SU-DHL-6 (cell line): ENCODE data around the gene ERC1.
"Not testable (repeated sequence)": the region's sequence is repeated elsewhere in the genome, so short reads cannot be mapped to it uniquely, and the experiment has no call there.

Experiments
- H2AFZ ChIP-seq: fragments of 200-600 bp; sonication (generic); 2 replicates; pipeline ENCODE4 v1.6.1; 2014; ENCODE audit warnings: low read depth, mild to moderate bottlenecking, moderate library complexity, mixed read lengths, antibody characterized with exemption, low read length; ENCODE audit not compliant: severe bottlenecking
- H3F3A ChIP-seq: fragments of 200-600 bp; shearing (Covaris generic); 2 replicates; pipeline ENCODE4 v1.6.0; 2016; ENCODE audit warnings: antibody characterized with exemption, mild to moderate bottlenecking; ENCODE audit not compliant: insufficient read depth
- H3K27ac ChIP-seq: fragments of 200-600 bp; sonication (generic); 2 replicates; pipeline ENCODE4 v1.5.1; 2016; ENCODE audit warnings: low read depth, mild to moderate bottlenecking, low read length, moderate library complexity, mixed read lengths
- H3K27me3 ChIP-seq: fragments of 200-600 bp; sonication (generic), shearing (Covaris generic); 2 replicates; pipeline ENCODE4 v1.6.0; 2014; ENCODE audit warnings: mild to moderate bottlenecking, low read length
- H3K36me3 ChIP-seq: fragments of 200-600 bp; sonication (generic); 2 replicates; pipeline ENCODE4 v1.6.1; 2014; ENCODE audit warnings: mild to moderate bottlenecking, low read length, mixed read lengths
- H3K4me2 ChIP-seq: fragments of 300-600, 200-600 bp; shearing (Covaris generic), sonication (generic); 2 replicates; pipeline ENCODE4 v1.6.0; 2014; ENCODE audit warnings: low read length, low read depth, mild to moderate bottlenecking; ENCODE audit not compliant: poor library complexity, severe bottlenecking
- H3K4me3 ChIP-seq: fragments of 200-600 bp; sonication (generic); 2 replicates; pipeline ENCODE4 v1.5.1; 2014; ENCODE audit warnings: antibody characterized with exemption, low read length, mild to moderate bottlenecking, mixed read lengths; ENCODE audit not compliant: insufficient read depth, poor library complexity, severe bottlenecking
- H3K79me2 ChIP-seq: fragments of 200-600 bp; sonication (generic); 2 replicates; pipeline ENCODE4 v1.6.1; 2014; ENCODE audit warnings: mild to moderate bottlenecking, low read length, moderate library complexity; ENCODE audit not compliant: insufficient read depth
- H3K9ac ChIP-seq: fragments of 200-600 bp; sonication (generic); 2 replicates; pipeline ENCODE4 v1.7.0; 2014; ENCODE audit warnings: mild to moderate bottlenecking, low read length
- H3K9me2 ChIP-seq: fragments of 200-600 bp; sonication (generic); replicated peaks from 2 replicates; pipeline ENCODE4 v1.6.1; 2014; ENCODE audit warnings: low read length; ENCODE audit not compliant: insufficient read depth
- H3K9me3 ChIP-seq: fragments of 200-600 bp; sonication (generic); 2 replicates; pipeline ENCODE4 v1.6.1; 2014; ENCODE audit warnings: low read length, mixed read lengths; ENCODE audit not compliant: insufficient read depth
- H4K20me1 ChIP-seq: fragments of 200-600 bp; sonication (generic); 2 replicates; pipeline ENCODE4 v1.6.1; 2014; ENCODE audit warnings: low read depth, mild to moderate bottlenecking, antibody characterized with exemption, low read length, moderate library complexity, mixed read lengths
- CTCF ChIP-seq: fragments of 200-600 bp; sonication (generic); IDR thresholded peaks from one replicate; pipeline ENCODE4 v1.5.1; 2017; ENCODE audit warnings: antibody characterized with exemption, mild to moderate bottlenecking, low read length, moderate library complexity; ENCODE audit not compliant: insufficient read depth, poor library complexity, severe bottlenecking
- EZH2phosphoT487 ChIP-seq: fragments of 200-600 bp; sonication (generic), shearing (Covaris generic); conservative IDR thresholded peaks from 2 replicates; pipeline ENCODE4 v1.6.1; 2018; ENCODE audit warnings: mild to moderate bottlenecking, antibody characterized with exemption, low read length, moderate library complexity, mixed read lengths

ERC1 gene

GRCh38 chr12:997505-997904 lies 6.5 kb downstream of the ERC1 start:
- no peak for TF ChIP-seq CTCF
- TF ChIP-seq EZH2phosphoT487, result no peak
- Histone ChIP-seq H3K4me2 (no peak overlapping the region), H3K27ac (no peak overlapping the region), H3K9ac (no peak overlapping the region), H3K4me3 (no peak overlapping the region), H3F3A (0 out of 2 replicates have a peak, but pooled peaks cover 3% of the 10 kb centered on the region), H3K27me3 (no peaks in the 10 kb centered on the region), H3K9me3 (no peaks in the 10 kb centered on the region), H3K9me2 (no peaks in the 10 kb centered on the region), H3K79me2 (0 out of 2 replicates have a peak, but pooled peaks cover 9% of the 10 kb centered on the region), H3K36me3 (no peaks in the 10 kb centered on the region), H4K20me1 (peaks cover 11% of the 10 kb centered on the region; the same call in 1 of the 2 replicates), H2AFZ (no peak overlapping the region)

DNA sequence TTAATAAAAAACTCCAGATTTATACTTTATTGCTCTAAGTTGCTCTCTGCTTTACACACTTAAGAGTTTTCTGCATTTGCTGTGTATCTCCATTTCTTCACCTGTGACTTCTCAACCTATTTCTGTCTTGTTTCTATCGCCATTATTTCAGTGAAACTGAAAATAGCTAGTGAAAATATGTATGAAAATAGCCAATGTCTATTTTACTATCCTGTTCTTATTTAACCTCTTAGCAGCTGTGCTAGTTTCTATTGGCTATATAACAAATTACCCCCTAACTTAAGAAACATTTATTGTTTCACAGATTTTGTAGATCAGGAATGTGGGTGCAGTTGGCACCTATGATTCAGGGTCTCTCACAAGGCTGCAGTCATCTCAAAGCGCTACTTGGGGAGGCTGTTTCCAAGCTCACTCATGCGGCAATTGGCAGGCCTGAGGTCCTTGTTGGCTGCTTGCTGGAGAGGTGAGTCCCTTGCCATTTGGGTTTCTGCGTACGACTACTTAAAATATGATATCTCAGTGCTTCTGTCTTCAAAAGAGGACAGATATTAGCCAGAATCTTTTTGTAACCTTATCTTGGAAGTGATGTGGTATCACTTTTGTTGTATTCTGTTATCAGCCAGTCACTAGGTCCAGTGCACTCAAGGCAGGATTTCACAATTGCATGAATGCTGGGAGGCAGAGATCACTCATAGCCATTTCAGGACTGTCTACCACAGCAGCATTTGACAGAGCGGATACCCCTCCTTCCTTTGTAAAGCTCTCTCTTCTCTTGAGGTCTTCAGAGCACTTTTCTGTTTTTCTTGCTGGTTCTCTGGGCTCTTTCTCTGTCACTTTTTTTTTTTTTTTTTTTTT lies 7.2 kb downstream of the ERC1 start:
- H3K4me3 ChIP-seq, result no peak overlapping the region
- H2AFZ ChIP-seq, result no peak overlapping the region
- peaks cover 11% of the 10 kb centered on the region for H4K20me1 ChIP-seq
- H3K27me3 ChIP-seq, result no peaks in the 10 kb centered on the region
- H3K36me3 ChIP-seq, result no peaks in the 10 kb centered on the region
- 0 out of 2 replicates have a peak, but pooled peaks cover 5% of the 10 kb centered on the region for H3K79me2 ChIP-seq
- H3K9me3 ChIP-seq, result no peaks in the 10 kb centered on the region
- no peaks in the 10 kb centered on the region for H3F3A ChIP-seq
- no peak overlapping the region for H3K27ac ChIP-seq
- no peak overlapping the region for H3K4me2 ChIP-seq
- H3K9me2 ChIP-seq, result no peaks in the 10 kb centered on the region
- no peak overlapping the region for H3K9ac ChIP-seq
- TF ChIP-seq EZH2phosphoT487, result no peak
- no peak for TF ChIP-seq CTCF

DNA sequence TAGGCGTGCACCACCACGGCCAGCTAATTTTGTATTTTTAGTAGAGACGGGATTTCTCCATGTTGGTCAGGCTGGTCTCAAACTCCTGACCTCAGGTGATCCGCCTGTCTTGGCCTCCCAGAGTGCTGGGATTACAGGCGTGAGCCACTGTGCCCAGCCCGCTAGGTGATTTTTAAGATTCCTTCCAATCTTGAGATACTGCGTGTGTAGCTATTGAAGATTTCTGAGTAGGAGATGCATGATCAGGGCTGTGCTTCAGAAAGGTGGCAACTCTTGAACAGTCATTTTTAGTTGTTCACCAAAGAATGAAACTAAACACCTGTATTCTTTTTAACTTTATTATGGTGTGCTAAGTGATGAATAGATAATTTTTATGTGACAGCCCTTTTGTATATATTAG lies 8.7 kb downstream of the ERC1 start:
- H3F3A ChIP-seq, H3K27ac ChIP-seq, H3K4me3 ChIP-seq, H3K79me2 ChIP-seq, H3K9ac ChIP-seq, H3K9me2 ChIP-seq, H3K9me3 ChIP-seq, H3K27me3 ChIP-seq, H3K4me2 ChIP-seq, H2AFZ ChIP-seq, H3K36me3 ChIP-seq: not testable (repeated sequence)
- peaks cover 11% of the 10 kb centered on the region for H4K20me1 ChIP-seq

GRCh38 chr12:1001507-1001906 lies 10.5 kb downstream of the ERC1 start:
- Histone ChIP-seq H3K4me3 (no peak overlapping the region), H3K27ac (no peak overlapping the region), H4K20me1 (peaks cover 11% of the 10 kb centered on the region), H3K27me3 (no peaks in the 10 kb centered on the region), H2AFZ (no peak overlapping the region), H3K9me3 (no peaks in the 10 kb centered on the region), H3K9ac (no peak overlapping the region), H3K9me2 (no peaks in the 10 kb centered on the region), H3K4me2 (no peak overlapping the region), H3K36me3 (no peaks in the 10 kb centered on the region), H3F3A (no peaks in the 10 kb centered on the region), H3K79me2 (0 out of 2 replicates have a peak, but pooled peaks cover 8% of the 10 kb centered on the region)
- TF ChIP-seq CTCF (no peak), EZH2phosphoT487 (no peak)
